ENCODE data around the gene PHYH.

PHYH gene

GRCh38 chr10:13347043-13347499 lies 47.2 kb upstream of the PHYH start:
- Histone ChIP-seq H3K9ac (ENCODE audit: low read length) (peak overlapping the region; percentile 89), H3K27ac (ENCODE audit: low read depth, low read length, poor library complexity, severe bottlenecking) (no peak overlapping the region), H3K4me3 (ENCODE audit: low read depth, low read length, poor library complexity, severe bottlenecking) (peak overlapping the region; percentile 86), H3K36me3 (ENCODE audit: insufficient read depth, low read length) (peaks cover 21% of the 10 kb centered on the region), H3K27me3 (ENCODE audit: insufficient read depth, low read length) (no peaks in the 10 kb centered on the region), H3K9me2 (ENCODE audit: low read depth, low read length) (no peaks in the 10 kb centered on the region), H2AFZ (ENCODE audit: low read length) (no peak overlapping the region), H3K79me2 (ENCODE audit: insufficient read depth, low read length) (peaks cover 7% of the 10 kb centered on the region), H3K4me2 (ENCODE audit: low read length) (peak overlapping the region; percentile 80), H3K9me3 (ENCODE audit: low read length) (no peaks in the 10 kb centered on the region), H4K20me1 (ENCODE audit: insufficient read depth, low read length) (no peaks in the 10 kb centered on the region), H3F3A (ENCODE audit: insufficient read depth, low read length) (no peaks in the 10 kb centered on the region), H3K4me1 (ENCODE audit: insufficient read depth, low read length, severe bottlenecking) (peaks cover 24% of the 10 kb centered on the region)
- TF ChIP-seq EZH2 (IDR thresholded peaks at IDR 0.05; ENCODE audit: borderline replicate concordance, low read length), result no peak
- TF ChIP-seq CTCF (IDR thresholded peaks at IDR 0.05; ENCODE audit: low read length), result no peak

GRCh38 chr10:13346283-13347042 lies 46.6 kb upstream of the PHYH start:
- Histone ChIP-seq H3K4me1 (ENCODE audit: insufficient read depth, low read length, severe bottlenecking) (peaks cover 27% of the 10 kb centered on the region), H3K4me2 (ENCODE audit: low read length) (peak overlapping the region; percentile 80), H3K4me3 (ENCODE audit: low read depth, low read length, poor library complexity, severe bottlenecking) (peak overlapping the region; percentile 86), H3K9me2 (ENCODE audit: low read depth, low read length) (no peaks in the 10 kb centered on the region), H2AFZ (ENCODE audit: low read length) (no peak overlapping the region), H3K27ac (ENCODE audit: low read depth, low read length, poor library complexity, severe bottlenecking) (no peak overlapping the region), H3K79me2 (ENCODE audit: insufficient read depth, low read length) (peaks cover 7% of the 10 kb centered on the region), H3F3A (ENCODE audit: insufficient read depth, low read length) (no peaks in the 10 kb centered on the region), H3K9ac (ENCODE audit: low read length) (peak overlapping the region; percentile 89), H4K20me1 (ENCODE audit: insufficient read depth, low read length) (no peaks in the 10 kb centered on the region), H3K27me3 (ENCODE audit: insufficient read depth, low read length) (no peaks in the 10 kb centered on the region), H3K36me3 (ENCODE audit: insufficient read depth, low read length) (peaks cover 21% of the 10 kb centered on the region), H3K9me3 (ENCODE audit: low read length) (no peaks in the 10 kb centered on the region)
- TF ChIP-seq EZH2 (IDR thresholded peaks at IDR 0.05; ENCODE audit: borderline replicate concordance, low read length), result no peak
- no peak for TF ChIP-seq CTCF (IDR thresholded peaks at IDR 0.05; ENCODE audit: low read length)

GRCh38 chr10:13340626-13341376 lies 40.9 kb upstream of the PHYH start:
- Histone ChIP-seq H3K9me2 (ENCODE audit: low read depth, low read length) (no peaks in the 10 kb centered on the region), H2AFZ (ENCODE audit: low read length) (no peak overlapping the region), H3K27ac (ENCODE audit: low read depth, low read length, poor library complexity, severe bottlenecking) (peak overlapping the region; percentile 81), H3F3A (ENCODE audit: insufficient read depth, low read length) (no peaks in the 10 kb centered on the region), H3K9ac (ENCODE audit: low read length) (peak overlapping the region; percentile 11; the same call in 1 of the 2 replicates), H3K4me2 (ENCODE audit: low read length) (peak overlapping the region; percentile 56), H3K4me1 (ENCODE audit: insufficient read depth, low read length, severe bottlenecking) (peaks cover 22% of the 10 kb centered on the region), H3K27me3 (ENCODE audit: insufficient read depth, low read length) (no peaks in the 10 kb centered on the region), H3K36me3 (ENCODE audit: insufficient read depth, low read length) (peaks cover 57% of the 10 kb centered on the region), H3K4me3 (ENCODE audit: low read depth, low read length, poor library complexity, severe bottlenecking) (peak overlapping the region; percentile 13), H4K20me1 (ENCODE audit: insufficient read depth, low read length) (no peaks in the 10 kb centered on the region), H3K79me2 (ENCODE audit: insufficient read depth, low read length) (no peaks in the 10 kb centered on the region), H3K9me3 (ENCODE audit: low read length) (no peaks in the 10 kb centered on the region)
- TF ChIP-seq EZH2 (IDR thresholded peaks at IDR 0.05; ENCODE audit: borderline replicate concordance, low read length) (no peak), CTCF (IDR thresholded peaks at IDR 0.05; ENCODE audit: low read length) (no peak)
